Gastroesophageal sphincter (tissue), 3 donors: ENCODE measurements around the gene GOLGA5.

ENCODE experiments used
- EP300 ChIP-seq: sonication (generic); formaldehyde crosslinking; IDR thresholded peaks from one replicate; pipeline ENCODE4 v1.6.1; 2017; ENCODE audit warnings: antibody characterized with exemption, mild to moderate bottlenecking
- POLR2A ChIP-seq, 2 donors: fragments of 450-650 bp; IDR thresholded peaks; one replicate each; pipeline ENCODE4 v1.6.1; 2017; ENCODE audit warnings: antibody characterized with exemption in 2 of 2, mild to moderate bottlenecking in 2 of 2, moderate library complexity in 1 of 2
- POLR2AphosphoS5 ChIP-seq: sonication (generic); formaldehyde crosslinking; IDR thresholded peaks from one replicate; pipeline ENCODE4 v1.6.1; 2017; ENCODE audit warnings: antibody characterized with exemption
- TF ChIP-seq, protein P1 (sequence below), 4 experiments: fragments of 200-600 bp in 2 of 4; fragments of 450-650 bp in 2 of 4; sonication (generic) in 1 of 4; IDR thresholded peaks; one replicate each; pipeline ENCODE4 v1.5.1; 2017 to 2019; ENCODE audit warnings: antibody characterized with exemption in 4 of 4, mild to moderate bottlenecking in 2 of 4, moderate library complexity in 2 of 4

DNA sequence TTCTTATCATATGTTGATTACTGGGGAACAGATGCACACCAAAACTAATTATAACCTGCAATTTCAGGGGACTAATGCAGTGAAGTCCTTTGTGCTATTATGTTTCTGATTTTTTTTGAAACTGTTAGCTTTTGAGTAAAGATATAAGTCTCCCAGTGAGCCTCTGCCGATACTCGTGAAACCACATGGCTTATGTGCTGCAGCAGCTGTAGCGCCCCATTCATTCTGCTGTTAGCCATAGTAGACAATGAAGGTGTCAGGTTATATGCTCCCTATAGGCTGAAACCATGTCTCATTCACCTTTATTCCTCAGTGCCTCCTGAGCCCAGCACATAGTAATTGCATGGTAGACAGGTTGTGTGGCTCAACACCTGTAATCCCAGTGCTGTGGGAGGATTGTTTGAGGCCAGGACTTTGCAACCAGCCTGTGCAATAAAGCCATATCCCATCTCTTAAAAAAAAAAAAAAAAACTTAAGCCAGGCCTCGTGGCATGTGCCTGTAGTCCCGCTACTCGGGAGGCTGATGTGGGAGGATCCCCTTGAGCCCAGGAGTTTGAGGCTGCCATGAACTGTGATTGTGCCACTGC is 25.0 kb downstream of the GOLGA5 start:
- TF ChIP-seq, protein P1, sequence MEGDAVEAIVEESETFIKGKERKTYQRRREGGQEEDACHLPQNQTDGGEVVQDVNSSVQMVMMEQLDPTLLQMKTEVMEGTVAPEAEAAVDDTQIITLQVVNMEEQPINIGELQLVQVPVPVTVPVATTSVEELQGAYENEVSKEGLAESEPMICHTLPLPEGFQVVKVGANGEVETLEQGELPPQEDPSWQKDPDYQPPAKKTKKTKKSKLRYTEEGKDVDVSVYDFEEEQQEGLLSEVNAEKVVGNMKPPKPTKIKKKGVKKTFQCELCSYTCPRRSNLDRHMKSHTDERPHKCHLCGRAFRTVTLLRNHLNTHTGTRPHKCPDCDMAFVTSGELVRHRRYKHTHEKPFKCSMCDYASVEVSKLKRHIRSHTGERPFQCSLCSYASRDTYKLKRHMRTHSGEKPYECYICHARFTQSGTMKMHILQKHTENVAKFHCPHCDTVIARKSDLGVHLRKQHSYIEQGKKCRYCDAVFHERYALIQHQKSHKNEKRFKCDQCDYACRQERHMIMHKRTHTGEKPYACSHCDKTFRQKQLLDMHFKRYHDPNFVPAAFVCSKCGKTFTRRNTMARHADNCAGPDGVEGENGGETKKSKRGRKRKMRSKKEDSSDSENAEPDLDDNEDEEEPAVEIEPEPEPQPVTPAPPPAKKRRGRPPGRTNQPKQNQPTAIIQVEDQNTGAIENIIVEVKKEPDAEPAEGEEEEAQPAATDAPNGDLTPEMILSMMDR (IDR thresholded peaks at IDR 0.05) = no peak
- no peak for TF ChIP-seq POLR2AphosphoS5
- no peak for TF ChIP-seq POLR2A (IDR thresholded peaks at IDR 0.05)
- no peak for TF ChIP-seq EP300
